HEK293T (cell line): ENCODE data around the gene ACOXL.

Source experiments
- CTCF ChIA-PET: fragments of 350-600 bp; formaldehyde crosslinking; extraction: SDS; loops from one replicate; lab custom pipeline; 2021; ENCODE audit warnings: antibody characterized with exemption, inconsistent platforms; lab: Yijun Ruan, JAX
- POLR2A ChIA-PET: fragments of 350-600 bp; formaldehyde crosslinking; extraction: SDS; loops from one replicate; lab custom pipeline; 2020; ENCODE audit warnings: antibody characterized with exemption, inconsistent platforms; lab: Yijun Ruan, JAX
- DNase-seq: peaks from one replicate; pipeline ENCODE4 v3.0.0; 2012; ENCODE audit warnings: mixed read lengths; ENCODE audit errors: extremely low spot score
- ARNT ChIP-seq: fragments of 450-650 bp; IDR thresholded peaks from 2 replicates; pipeline ENCODE4 v1.6.1; 2017; ENCODE audit warnings: mild to moderate bottlenecking
- BHLHE40 ChIP-seq: fragments of 450-650 bp; IDR thresholded peaks from 2 replicates; pipeline ENCODE4 v1.6.1; 2016; ENCODE audit warnings: mild to moderate bottlenecking, moderate library complexity, borderline replicate concordance
- CTBP1 ChIP-seq: fragments of 450-650 bp; IDR thresholded peaks from 2 replicates; pipeline ENCODE4 v1.6.1; 2016; ENCODE audit warnings: borderline replicate concordance
- ELF4 ChIP-seq: fragments of 450-650 bp; IDR thresholded peaks from 2 replicates; pipeline ENCODE4 v1.6.1; 2017; ENCODE audit warnings: antibody characterized with exemption
- FOXA1 ChIP-seq: fragments of 450-650 bp; IDR thresholded peaks from 2 replicates; pipeline ENCODE4 v1.6.1; 2016; ENCODE audit warnings: mild to moderate bottlenecking
- FOXK2 ChIP-seq: fragments of 450-650 bp; IDR thresholded peaks from 2 replicates; pipeline ENCODE4 v1.6.1; 2016; ENCODE audit warnings: mild to moderate bottlenecking
- FOXM1 ChIP-seq: fragments of 450-650 bp; IDR thresholded peaks from 2 replicates; pipeline ENCODE4 v1.6.1; 2017; ENCODE audit warnings: mild to moderate bottlenecking, borderline replicate concordance
- HDGF ChIP-seq: fragments of 450-650 bp; IDR thresholded peaks from 2 replicates; pipeline ENCODE4 v1.6.1; 2017; ENCODE audit warnings: antibody characterized with exemption, borderline replicate concordance
- L3MBTL2 ChIP-seq: fragments of 450-650 bp; conservative IDR thresholded peaks from 2 replicates; pipeline ENCODE4 v1.6.1; 2016; ENCODE audit warnings: mild to moderate bottlenecking
- LEF1 ChIP-seq: fragments of 450-650 bp; IDR thresholded peaks from 2 replicates; pipeline ENCODE4 v1.6.1; 2017; ENCODE audit warnings: mild to moderate bottlenecking, borderline replicate concordance
- NFRKB ChIP-seq: fragments of 450-650 bp; IDR thresholded peaks from 2 replicates; pipeline ENCODE4 v1.6.1; 2016; ENCODE audit warnings: mild to moderate bottlenecking, moderate library complexity
- PKNOX1 ChIP-seq: fragments of 450-650 bp; IDR thresholded peaks from 2 replicates; pipeline ENCODE4 v1.6.1; 2016
- SP1 ChIP-seq: fragments of 450-650 bp; IDR thresholded peaks from 2 replicates; pipeline ENCODE4 v1.6.1; 2017
- SUZ12 ChIP-seq: fragments of 450-650 bp; IDR thresholded peaks from 2 replicates; pipeline ENCODE4 v1.6.1; 2016; ENCODE audit warnings: mild to moderate bottlenecking
- TARDBP ChIP-seq: fragments of 450-650 bp; IDR thresholded peaks from 2 replicates; pipeline ENCODE4 v1.6.1; 2016
- ZNF384 ChIP-seq: fragments of 450-650 bp; IDR thresholded peaks from 2 replicates; pipeline ENCODE4 v1.6.1; 2016

The ACOXL gene

GRCh38 chr2:110743600-110743999 is 11.2 kb downstream of the ACOXL start:
- no peak for TF ChIP-seq FOXA1
- TF ChIP-seq LEF1 = no peak
- no peak for TF ChIP-seq HDGF
- TF ChIP-seq ARNT = no peak
- no peak for TF ChIP-seq SUZ12
- TF ChIP-seq TARDBP = no peak
- no peak for TF ChIP-seq ELF4
- no peak for TF ChIP-seq CTBP1
- TF ChIP-seq SP1 = no peak
- no peak for TF ChIP-seq BHLHE40
- TF ChIP-seq ZNF384 = no peak
- TF ChIP-seq L3MBTL2 = no peak
- no peak for TF ChIP-seq NFRKB
- TF ChIP-seq PKNOX1 = no peak
- TF ChIP-seq FOXM1 = no peak
- TF ChIP-seq FOXK2 = no peak
- POLR2A ChIA-PET = no interaction called here
- DNase-seq = no peak
- CTCF ChIA-PET = no interaction called here

GRCh38 chr2:110744429-110744828 is 12.1 kb downstream of the ACOXL start:
- ChIA-PET POLR2A (no interaction called here), CTCF (no interaction called here)
- no peak for TF ChIP-seq PKNOX1
- no peak for TF ChIP-seq NFRKB
- TF ChIP-seq SUZ12 = no peak
- no peak for TF ChIP-seq HDGF
- TF ChIP-seq L3MBTL2 = no peak
- TF ChIP-seq ARNT = no peak
- no peak for TF ChIP-seq BHLHE40
- TF ChIP-seq CTBP1 = no peak
- TF ChIP-seq SP1 = no peak
- TF ChIP-seq ZNF384 = no peak
- TF ChIP-seq LEF1 = no peak
- TF ChIP-seq FOXK2 = no peak
- no peak for TF ChIP-seq TARDBP
- no peak for TF ChIP-seq FOXM1
- TF ChIP-seq ELF4 = no peak
- TF ChIP-seq FOXA1 = no peak
- no peak for DNase-seq

GRCh38 chr2:110745048-110745447 is 12.7 kb downstream of the ACOXL start:
- TF ChIP-seq PKNOX1 (no peak), LEF1 (no peak), ELF4 (no peak), L3MBTL2 (no peak), FOXK2 (no peak), NFRKB (no peak), TARDBP (no peak), BHLHE40 (no peak), SUZ12 (no peak), FOXA1 (no peak), SP1 (no peak), CTBP1 (no peak), ZNF384 (no peak), HDGF (no peak), FOXM1 (no peak), ARNT (no peak)
- ChIA-PET POLR2A (no interaction called here), CTCF (no interaction called here)
- no peak for DNase-seq

GRCh38 chr2:110746586-110747521 is 14.5 kb downstream of the ACOXL start:
- TF ChIP-seq FOXK2 (no peak), FOXM1 (no peak), FOXA1 (no peak), TARDBP (no peak), BHLHE40 (no peak), ELF4 (no peak), CTBP1 (no peak), ZNF384 (no peak), SP1 (no peak), LEF1 (no peak), SUZ12 (no peak), ARNT (no peak), HDGF (no peak), L3MBTL2 (no peak), PKNOX1 (no peak), NFRKB (no peak)
- CTCF ChIA-PET = interaction anchor here (0.6 kb wide), 1 partner anchor 71 kb away, joined by 4 read pairs; no protein-coding TSS in a partner anchor
- POLR2A ChIA-PET = interaction anchor here (1.1 kb wide), 1 partner anchor 69 kb away, joined by 3 read pairs; the partner anchor contains the start of gene BUB1
- DNase-seq = no peak
